KOPT-K1 (cell line): ENCODE data around the gene TSHR.

Experiments
- H3K27ac ChIP-seq: fragments of 200-600 bp; sonication (generic); 2 replicates; pipeline ENCODE4 v1.5.1; 2016; ENCODE audit warnings: antibody characterized with exemption, mild to moderate bottlenecking, low read depth, low read length; ENCODE audit not compliant: poor library complexity, severe bottlenecking
- H3K36me3 ChIP-seq: fragments of 200-600 bp; sonication (generic); 2 replicates; pipeline ENCODE4 v1.5.1; 2017; ENCODE audit warnings: antibody characterized with exemption, mild to moderate bottlenecking, low read length, moderate library complexity; ENCODE audit not compliant: insufficient read depth
- H3K9me3 ChIP-seq: fragments of 200-600 bp; sonication (generic); 2 replicates; pipeline ENCODE4 v1.5.1; 2017; ENCODE audit warnings: antibody characterized with exemption, low read length, mild to moderate bottlenecking; ENCODE audit not compliant: insufficient read depth, poor library complexity, severe bottlenecking

Gene TSHR

DNA sequence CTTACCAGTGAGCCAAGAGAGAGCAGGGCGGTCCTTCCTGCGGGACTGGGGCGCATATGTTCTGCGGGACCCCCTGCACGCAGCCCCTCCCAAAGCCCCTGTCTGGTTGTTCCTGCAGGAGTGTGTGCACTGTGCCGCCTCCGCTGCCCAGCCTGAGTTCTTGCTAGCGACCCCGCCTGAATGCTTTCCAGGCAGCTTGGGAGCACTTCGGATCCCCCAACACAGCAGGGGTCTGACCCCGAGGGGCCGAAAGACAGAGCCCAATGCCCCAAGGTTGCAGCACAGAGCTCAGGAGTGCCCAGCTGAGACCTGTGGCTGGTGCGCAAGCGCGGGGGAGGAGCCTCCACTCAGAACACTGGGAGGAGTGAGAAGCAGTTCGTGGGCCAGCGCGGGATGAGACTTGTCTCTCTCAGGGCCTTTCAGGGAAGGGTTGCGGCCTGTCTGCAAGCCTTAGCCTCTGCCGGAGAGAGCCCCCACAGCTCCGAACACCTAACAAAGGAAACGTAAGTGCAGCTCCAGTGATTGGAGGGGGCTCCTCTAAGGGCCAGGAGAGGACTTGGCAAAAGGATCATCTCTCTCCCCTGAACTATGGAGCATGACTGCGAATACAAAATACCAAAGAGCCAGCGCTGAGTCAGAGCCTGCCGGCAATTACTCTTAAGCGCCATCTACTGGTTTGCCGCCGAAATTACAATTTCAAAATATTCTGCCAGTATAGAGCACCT lies 214.8 kb downstream of the TSHR start:
- peak overlapping the region; percentile 86 for H3K27ac ChIP-seq
- H3K9me3 ChIP-seq: no peaks in the 10 kb centered on the region
- H3K36me3 ChIP-seq: peaks cover 4% of the 10 kb centered on the region; the same call in 1 of the 2 replicates

DNA sequence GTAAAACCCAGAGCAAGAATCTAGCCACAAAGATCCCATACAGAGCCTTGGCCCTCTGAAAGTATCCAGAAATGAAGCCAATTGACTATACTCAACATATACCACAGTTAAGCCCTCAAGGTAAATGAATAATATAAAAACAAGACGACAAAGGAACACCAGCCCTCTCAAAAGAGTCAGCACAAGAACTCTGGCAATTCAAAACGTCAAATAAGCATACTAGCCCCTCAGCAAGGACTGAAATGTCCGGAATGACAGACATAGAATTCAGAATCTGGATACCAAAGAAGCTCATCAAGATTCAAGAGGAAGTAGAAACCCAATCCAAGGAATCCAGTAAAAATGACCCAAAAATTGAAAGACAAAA lies 215.4 kb downstream of the TSHR start:
- H3K27ac ChIP-seq: peak overlapping the region; percentile 86
- no peaks in the 10 kb centered on the region for H3K9me3 ChIP-seq
- H3K36me3 ChIP-seq: peaks cover 4% of the 10 kb centered on the region; the same call in 1 of the 2 replicates

DNA sequence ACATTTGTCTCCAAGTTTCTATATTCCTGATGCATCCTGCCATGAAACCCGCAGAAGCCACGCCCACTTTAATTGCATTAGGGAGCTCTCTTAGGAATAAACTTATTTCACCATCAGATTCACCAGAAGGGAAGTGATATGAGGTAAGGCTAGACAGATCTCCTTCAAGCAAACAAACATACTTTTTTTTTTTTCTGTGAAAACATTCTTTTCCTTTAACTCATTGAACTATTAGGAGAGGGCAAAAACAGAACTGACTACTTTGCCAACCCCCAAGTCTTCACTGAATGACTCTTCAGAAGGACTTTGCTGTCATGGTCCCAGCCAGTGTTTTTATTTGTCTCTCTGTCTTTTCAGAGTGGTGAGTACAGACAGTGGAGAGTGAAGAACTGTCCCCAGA lies 216.9 kb downstream of the TSHR start:
- Histone ChIP-seq H3K27ac (no peak overlapping the region), H3K9me3 (no peaks in the 10 kb centered on the region), H3K36me3 (peaks cover 4% of the 10 kb centered on the region; the same call in 1 of the 2 replicates)

DNA sequence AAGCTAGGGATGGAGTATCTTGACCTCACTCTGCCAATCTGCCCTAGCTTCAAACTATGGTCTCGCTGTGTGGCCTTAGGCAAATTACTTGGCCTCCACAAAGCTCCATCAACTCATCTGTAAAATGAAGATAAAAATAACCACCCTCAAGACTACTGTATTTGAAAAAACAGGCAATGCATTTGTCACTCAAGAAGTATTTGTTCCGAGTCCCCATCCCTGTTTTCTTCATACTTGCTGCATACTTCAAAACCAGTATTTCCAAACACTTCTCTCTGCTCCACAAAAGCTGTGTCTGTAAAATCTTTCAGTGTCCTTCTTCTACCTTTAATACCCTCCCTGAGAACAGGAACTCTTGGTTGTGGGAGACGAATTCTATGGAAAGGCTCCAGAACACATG lies 217.5 kb downstream of the TSHR start:
- no peak overlapping the region for H3K27ac ChIP-seq

DNA sequence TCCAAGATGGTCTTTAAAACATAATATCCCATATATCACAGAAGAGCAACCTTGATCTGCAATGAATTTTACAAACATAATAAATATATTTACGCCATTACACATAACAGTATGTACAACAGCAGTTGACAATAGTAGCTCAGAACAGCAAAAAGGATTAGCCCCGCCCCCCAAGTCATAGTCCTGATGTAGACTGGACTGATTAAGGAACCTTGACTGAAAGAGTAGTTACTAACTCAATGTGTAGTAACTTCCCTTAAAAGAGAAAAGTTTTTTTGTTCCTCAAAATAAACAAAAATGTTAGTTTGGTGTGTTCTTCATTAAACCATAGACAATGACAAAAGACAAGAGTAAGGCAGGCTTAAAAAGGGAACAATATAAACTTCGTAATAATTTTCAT lies 220.8 kb downstream of the TSHR start:
- Histone ChIP-seq H3K36me3 (peaks cover 26% of the 10 kb centered on the region), H3K9me3 (no peaks in the 10 kb centered on the region), H3K27ac (no peak overlapping the region)

More for the DNA sequence above, 217.5 kb downstream of the TSHR start:
- H3K36me3 ChIP-seq: peaks cover 4% of the 10 kb centered on the region; the same call in 1 of the 2 replicates
- H3K9me3 ChIP-seq: no peaks in the 10 kb centered on the region

DNA sequence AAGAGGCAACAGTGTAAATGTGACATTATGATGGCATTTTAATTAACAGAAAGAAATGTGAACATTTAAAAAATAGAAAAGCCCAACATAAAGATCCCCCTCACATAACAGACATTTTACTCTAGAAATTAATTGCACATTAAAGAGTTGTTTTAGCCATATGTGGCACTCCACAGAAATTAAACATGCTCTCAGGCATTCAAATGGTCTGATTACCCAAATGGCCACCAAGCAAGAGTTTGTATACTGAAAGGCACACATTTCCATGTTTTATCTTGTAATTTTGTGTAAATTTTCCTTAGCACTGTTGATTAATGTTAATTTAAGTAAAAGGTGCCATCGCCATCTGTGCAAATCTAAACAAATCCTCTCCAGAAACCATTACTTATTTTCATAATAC lies 221.8 kb downstream of the TSHR start:
- H3K9me3 ChIP-seq: no peaks in the 10 kb centered on the region
- peak overlapping the region; percentile 47 for H3K27ac ChIP-seq
- H3K36me3 ChIP-seq: peaks cover 36% of the 10 kb centered on the region

DNA sequence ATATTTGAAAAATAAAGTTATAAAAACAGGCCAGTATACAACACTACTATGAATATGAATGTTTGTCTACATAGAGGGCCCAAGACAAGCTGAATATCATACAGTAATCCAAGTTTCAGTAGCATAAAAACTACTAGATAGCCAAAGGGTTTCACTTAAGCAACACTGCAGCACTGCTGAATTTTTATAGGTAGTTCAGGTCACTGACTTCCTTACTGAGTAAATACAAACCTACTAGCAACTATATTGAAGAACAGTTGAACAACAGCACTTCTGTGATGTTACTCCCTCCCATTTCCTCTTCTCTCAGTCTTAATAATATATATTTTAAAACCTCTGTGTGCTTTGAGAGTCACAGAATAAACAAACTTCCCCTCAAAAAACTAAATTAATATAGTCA lies 222.6 kb downstream of the TSHR start:
- peak overlapping the region; percentile 47 for H3K27ac ChIP-seq
- peaks cover 45% of the 10 kb centered on the region for H3K36me3 ChIP-seq
- H3K9me3 ChIP-seq: no peaks in the 10 kb centered on the region

DNA sequence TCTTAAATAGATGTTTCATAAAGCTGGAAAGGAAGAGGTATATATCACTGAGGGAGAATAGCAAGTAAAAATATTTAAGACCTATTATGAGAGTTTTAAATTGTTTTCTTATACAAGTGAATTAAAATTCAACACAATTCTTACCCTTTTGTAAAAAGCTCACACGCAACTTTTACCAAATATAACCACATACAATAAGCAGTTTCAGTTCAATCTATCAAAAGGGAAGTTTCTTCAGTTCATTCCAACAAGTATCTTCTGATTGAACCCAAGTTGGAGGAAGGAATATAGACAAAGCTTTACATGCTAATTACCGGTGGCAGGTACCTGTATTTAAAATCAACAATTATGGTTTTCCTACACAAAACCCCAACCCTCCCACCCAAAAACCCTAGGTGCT lies 224.2 kb downstream of the TSHR start:
- Histone ChIP-seq H3K27ac (no peak overlapping the region), H3K36me3 (peaks cover 60% of the 10 kb centered on the region)

DNA sequence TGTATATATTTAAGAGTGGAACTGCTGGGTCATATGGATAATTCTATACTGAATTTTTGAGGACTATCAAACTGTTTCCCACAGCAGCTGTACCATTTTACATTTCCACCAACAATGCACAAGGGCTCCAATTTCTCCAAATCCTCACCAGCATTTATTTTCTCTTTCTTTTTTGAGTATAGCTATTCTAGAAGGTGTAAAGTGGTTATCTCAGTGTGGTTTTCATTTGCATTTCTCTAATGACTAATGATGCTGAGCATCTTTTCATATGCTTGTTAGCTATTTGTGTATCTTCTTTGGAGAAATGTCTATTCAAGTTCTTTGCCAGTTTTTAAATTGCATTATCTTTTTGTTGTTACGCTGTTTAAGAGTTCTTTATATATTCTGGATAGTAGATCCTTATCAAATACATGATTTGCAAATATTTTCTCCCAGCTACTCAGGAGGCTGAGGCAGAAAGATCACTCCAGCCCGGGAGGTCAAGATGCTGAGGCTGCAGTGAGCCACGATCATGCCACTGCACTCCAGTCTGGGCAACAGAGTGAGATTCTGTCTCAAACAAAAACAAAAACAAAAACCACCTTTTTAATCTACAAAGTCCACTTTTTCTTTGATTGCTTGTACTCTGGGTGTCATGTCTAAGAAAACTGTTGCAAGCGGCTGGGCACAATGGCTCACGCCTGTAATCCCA lies 232.6 kb downstream of the TSHR start:
- peak overlapping the region; percentile 49 for H3K27ac ChIP-seq

More for the DNA sequence above, 224.2 kb downstream of the TSHR start:
- H3K9me3 ChIP-seq: no peaks in the 10 kb centered on the region

DNA sequence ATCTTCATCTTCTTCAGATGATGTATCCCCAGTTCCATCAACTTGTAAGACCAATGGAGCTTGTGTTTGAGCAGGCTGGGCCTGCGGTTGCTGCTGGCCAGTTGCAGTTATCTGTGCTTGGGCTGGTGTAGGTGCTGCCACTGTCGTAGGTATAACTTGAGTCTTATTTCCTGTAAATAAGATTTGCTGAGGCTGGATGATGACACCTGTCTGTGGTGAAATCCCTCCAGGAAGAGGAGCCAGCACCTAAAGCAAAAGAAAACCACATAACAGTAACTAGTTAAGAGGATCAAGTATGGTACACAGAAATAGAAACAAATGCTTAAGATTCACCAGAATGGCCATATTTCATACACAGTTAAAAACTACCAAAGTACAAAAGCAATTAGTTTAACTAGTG lies 237.2 kb downstream of the TSHR start:
- peak overlapping the region; percentile 38 for H3K27ac ChIP-seq
- H3K9me3 ChIP-seq: no peaks in the 10 kb centered on the region
- peaks cover 83% of the 10 kb centered on the region for H3K36me3 ChIP-seq

More for the DNA sequence above, 232.6 kb downstream of the TSHR start:
- H3K9me3 ChIP-seq: no peaks in the 10 kb centered on the region
- peaks cover 82% of the 10 kb centered on the region for H3K36me3 ChIP-seq

DNA sequence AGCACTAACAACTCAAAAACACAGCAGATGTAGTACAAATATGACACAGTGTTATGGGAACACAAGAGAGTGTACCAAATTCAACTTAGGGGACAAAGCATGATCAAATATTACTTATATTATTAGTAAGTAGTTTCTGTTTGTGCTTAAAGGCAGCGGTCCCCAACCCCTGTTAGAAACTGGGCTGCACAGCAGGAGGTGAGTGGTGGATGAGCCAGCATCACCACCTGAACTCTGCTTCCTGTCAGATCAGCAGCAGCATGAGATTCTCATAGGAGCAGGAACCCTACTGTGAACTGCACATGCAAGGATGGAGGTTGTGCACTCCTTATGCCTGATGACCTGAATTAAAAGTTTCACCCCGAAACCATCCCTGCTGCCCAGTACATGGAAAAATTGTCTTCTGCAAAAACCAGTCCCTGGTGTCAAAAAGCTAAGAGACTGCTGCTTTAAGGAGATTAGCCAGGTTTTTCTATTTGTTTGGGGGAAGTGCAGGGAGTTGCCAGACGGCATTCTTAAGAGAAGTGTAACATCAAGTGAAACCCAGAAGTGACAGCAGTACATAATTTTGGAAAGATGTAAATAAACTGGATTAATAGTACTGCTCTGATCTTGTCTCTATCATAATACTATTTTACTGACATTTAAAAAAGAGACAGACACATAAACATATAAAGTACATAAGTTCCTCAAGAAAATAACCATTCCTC lies 238.7 kb downstream of the TSHR start:
- Histone ChIP-seq H3K27ac (peak overlapping the region; percentile 38), H3K36me3 (peaks cover 85% of the 10 kb centered on the region), H3K9me3 (no peaks in the 10 kb centered on the region)
